Muscle of leg (tissue), 11 donors: ENCODE results near the gene UBA7. TPM values are rescaled to one million over a fixed set of nuclear protein-coding genes. Genes with fewer than 3 reads are reported as not detected.

Source experiments
- DNase-seq: peaks from one replicate; pipeline ENCODE4 v3.0.0; 2013
- H3K27ac ChIP-seq: one replicate; pipeline ENCODE4 v1.5.1; 2013; ENCODE audit warnings: mild to moderate bottlenecking, low read length, control low read depth
- H3K27me3 ChIP-seq: one replicate; pipeline ENCODE4 v1.6.1; 2013; ENCODE audit warnings: low read length; ENCODE audit not compliant: control insufficient read depth, insufficient read depth
- H3K36me3 ChIP-seq: one replicate; pipeline ENCODE4 v1.6.1; 2013; ENCODE audit warnings: low read length; ENCODE audit not compliant: control insufficient read depth, insufficient read depth
- H3K4me1 ChIP-seq: one replicate; pipeline ENCODE4 v1.6.1; 2013; ENCODE audit warnings: low read length; ENCODE audit not compliant: control insufficient read depth, insufficient read depth
- H3K4me3 ChIP-seq: one replicate; pipeline ENCODE4 v1.5.1; 2013; ENCODE audit warnings: low read length, control low read depth
- H3K9me3 ChIP-seq: replicated peaks from 2 replicates; pipeline ENCODE4 v1.6.1; 2013; ENCODE audit warnings: low read depth, low read length; ENCODE audit not compliant: control insufficient read depth
- WGBS: methylation state at CpG from one replicate; pipeline ENCODE4 v1.1.5; 2013; ENCODE audit warnings: missing lambda C conversion rate; ENCODE audit not compliant: insufficient coverage; 5-methylcytosine and 5-hydroxymethylcytosine counted together
- polyA plus RNA-seq, 8 donors: library from polyadenylated mRNA; unstranded; fragments of 120-200 nt; gene quantifications; one replicate each; pipeline versions ENCODE4 v1.2.1 to v1.2.3, GENCODE V29; 2013; ENCODE audit warnings: inconsistent platforms in 1 of 8, low replicate concordance in 1 of 8; ENCODE audit not compliant: insufficient read length in 8 of 8, insufficient read depth in 1 of 8
- total RNA-seq: library from RNA; stranded (reverse); fragments of 120-200 nt; gene quantifications from one replicate; pipeline ENCODE4 v1.2.4, GENCODE V29; 2013

UBA7 gene
- total and polyA plus RNA-seq, 9 donors: 19.8 to 31.6 (median 23.3) TPM

DNA sequence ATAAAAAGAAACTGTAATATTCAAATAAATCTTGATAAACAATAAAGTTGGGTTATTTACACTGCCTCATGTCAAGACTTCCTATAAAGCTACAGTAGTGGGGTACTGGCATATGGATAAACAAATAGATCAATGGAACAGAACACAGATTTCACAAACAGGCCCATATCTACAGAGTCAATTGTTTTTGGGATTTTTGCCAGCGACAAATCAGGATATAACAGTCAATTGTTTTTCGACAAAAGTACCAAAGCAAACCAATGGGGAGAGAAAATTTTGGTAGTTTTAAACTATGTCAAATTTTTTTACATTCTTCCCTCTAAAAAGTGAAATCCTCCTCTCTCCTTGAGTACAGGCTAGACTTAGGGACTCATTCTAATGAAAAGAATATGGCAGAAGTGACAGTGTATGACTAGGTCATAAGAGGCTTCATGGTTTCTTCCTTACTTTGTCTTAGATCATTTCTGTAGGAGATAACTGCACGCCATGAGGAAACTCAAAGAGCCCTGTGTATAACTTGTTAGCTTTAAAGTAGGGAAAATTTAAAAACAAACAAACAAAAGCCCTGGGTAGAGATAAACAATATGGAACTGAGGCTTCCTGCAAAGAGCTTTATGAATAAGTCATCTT is 44.4 kb downstream of the UBA7 start:
- peaks cover 4% of the 10 kb centered on the region for H3K36me3 ChIP-seq
- no CpG with 5 or more reads among the region's 3 CpGs for WGBS
- no peak overlapping the region for H3K27ac ChIP-seq

DNA sequence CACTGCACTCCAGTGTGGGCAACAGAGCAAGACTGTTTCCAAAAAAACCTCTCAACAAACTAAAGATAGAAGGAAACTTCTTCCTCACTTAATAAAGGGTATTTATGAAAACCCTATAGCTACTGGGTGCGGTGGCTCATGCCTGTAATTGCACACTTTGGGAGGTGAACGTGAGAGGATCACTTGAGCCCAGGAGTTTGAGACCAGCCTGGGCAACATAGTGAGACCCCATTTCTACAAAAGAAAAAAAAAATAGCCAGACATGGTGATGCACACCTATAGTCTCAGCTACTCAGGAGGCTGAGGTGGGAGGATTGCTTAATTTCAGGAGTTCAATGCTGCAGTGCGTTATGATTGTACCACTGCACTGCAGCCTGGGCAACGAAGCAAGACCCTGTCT is 49.8 kb downstream of the UBA7 start:
- DNase-seq: no peak
- no peak overlapping the region for H3K4me3 ChIP-seq
- H3K27ac ChIP-seq: no peak overlapping the region
- H3K4me1 ChIP-seq: no peaks in the 10 kb centered on the region
- no peaks in the 10 kb centered on the region for H3K9me3 ChIP-seq
- peaks cover 3% of the 10 kb centered on the region for H3K36me3 ChIP-seq
- WGBS: no CpG with 5 or more reads among the region's 4 CpGs
- H3K27me3 ChIP-seq: no peaks in the 10 kb centered on the region

More for the DNA sequence above, 44.4 kb downstream of the UBA7 start:
- Histone ChIP-seq H3K9me3 (no peaks in the 10 kb centered on the region), H3K4me3 (no peak overlapping the region), H3K27me3 (no peaks in the 10 kb centered on the region), H3K4me1 (no peaks in the 10 kb centered on the region)
- no peak for DNase-seq

DNA sequence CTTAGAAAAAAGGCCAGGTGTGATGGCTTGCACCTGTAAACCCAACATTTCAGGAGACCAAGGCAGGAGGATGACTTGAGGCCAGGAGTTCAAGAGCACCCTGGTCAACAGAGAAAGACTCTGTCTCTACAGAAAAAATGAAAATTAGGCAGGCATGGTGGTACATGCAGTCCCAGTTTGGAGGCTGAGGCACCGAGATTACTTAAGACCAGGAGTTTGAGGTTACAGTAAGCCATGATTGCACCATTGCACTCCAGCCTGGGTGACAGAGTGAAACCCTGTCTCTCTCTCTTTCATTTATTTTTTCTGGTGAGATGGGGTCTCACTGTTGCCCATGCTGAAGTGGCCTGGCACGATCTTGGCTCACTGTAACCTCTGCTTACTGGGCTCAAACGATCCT is 52.1 kb downstream of the UBA7 start:
- Histone ChIP-seq H3K36me3 (peaks cover 3% of the 10 kb centered on the region), H3K4me3 (no peak overlapping the region), H3K27ac (no peak overlapping the region), H3K4me1 (no peaks in the 10 kb centered on the region), H3K27me3 (no peaks in the 10 kb centered on the region), H3K9me3 (no peaks in the 10 kb centered on the region)
- no peak for DNase-seq
- 100% methylated on average over 1 of the region's 3 CpGs for WGBS

DNA sequence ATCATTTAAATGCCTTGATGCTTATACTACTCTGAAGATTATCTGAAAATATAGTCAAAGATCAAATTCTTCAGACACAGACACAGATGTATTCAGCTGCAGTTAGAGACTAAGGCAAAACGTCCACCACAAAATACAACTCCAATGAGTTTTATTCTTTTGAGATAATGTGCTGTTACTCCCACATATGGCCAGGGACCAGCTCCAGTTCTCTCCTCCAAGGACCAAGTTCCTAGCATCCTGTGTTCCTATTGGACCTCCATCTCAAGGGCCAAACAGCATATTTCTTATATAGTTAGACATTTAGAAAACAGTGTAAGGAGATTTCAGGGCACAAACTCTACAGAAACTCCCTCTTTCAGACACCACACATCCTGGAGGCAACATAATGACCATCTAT is 54.5 kb downstream of the UBA7 start:
- Histone ChIP-seq H3K4me3 (no peak overlapping the region), H3K36me3 (peaks cover 3% of the 10 kb centered on the region), H3K9me3 (no peaks in the 10 kb centered on the region), H3K27me3 (no peaks in the 10 kb centered on the region), H3K27ac (no peak overlapping the region), H3K4me1 (no peaks in the 10 kb centered on the region)
- no CpG with 5 or more reads among the region's 1 CpG for WGBS
- no peak for DNase-seq

DNA sequence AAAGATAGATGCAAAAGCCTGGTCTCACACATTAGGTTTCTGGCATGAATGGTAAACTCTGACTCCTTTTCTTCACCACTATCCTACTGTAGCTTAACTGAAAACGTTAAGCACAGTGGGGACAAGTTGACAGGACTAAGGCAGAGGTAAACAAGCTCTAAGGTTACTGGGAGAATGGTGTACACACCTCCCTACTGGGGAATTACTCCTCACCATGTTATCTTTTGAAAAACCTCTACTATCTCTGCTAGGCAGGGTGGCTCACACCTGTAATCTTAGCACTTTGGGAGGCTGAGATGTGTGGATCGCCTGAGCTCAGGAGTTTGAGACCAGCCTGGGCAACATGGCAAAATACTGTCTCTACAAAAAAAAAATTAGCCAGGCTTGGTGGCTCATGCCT is 56.6 kb downstream of the UBA7 start:
- Histone ChIP-seq H3K27ac (no peak overlapping the region), H3K27me3 (no peaks in the 10 kb centered on the region), H3K9me3 (no peaks in the 10 kb centered on the region), H3K36me3 (peaks cover 3% of the 10 kb centered on the region), H3K4me3 (no peak overlapping the region), H3K4me1 (no peaks in the 10 kb centered on the region)
- WGBS: no CpG with 5 or more reads among the region's 2 CpGs
- no peak for DNase-seq

DNA sequence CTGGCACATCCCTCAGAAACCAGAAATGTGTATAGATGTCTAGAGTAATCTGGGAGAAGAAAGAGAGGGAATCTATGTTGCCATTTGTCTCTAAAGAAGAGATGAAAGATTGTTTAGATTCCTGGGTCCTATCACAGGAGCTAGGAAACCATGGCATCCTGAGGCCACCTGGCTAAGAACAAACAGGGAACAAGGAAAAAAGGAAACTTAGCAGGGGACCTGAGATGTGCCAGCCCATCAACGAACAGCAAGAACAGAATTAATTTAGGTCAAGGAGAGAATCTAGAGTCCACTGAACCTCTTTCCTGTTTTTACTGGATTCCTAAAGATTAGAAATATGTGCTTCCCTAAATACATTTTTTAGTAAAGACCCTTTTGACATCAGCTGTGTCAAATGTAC is 57.7 kb downstream of the UBA7 start:
- peaks cover 6% of the 10 kb centered on the region for H3K36me3 ChIP-seq
- no peak for DNase-seq
- H3K4me1 ChIP-seq: no peaks in the 10 kb centered on the region
- H3K27ac ChIP-seq: no peak overlapping the region
- H3K27me3 ChIP-seq: no peaks in the 10 kb centered on the region
- WGBS: no CpG with 5 or more reads among the region's 1 CpG
- H3K9me3 ChIP-seq: no peaks in the 10 kb centered on the region
- no peak overlapping the region for H3K4me3 ChIP-seq

Other genes with a start within 250 kb of the UBA7 start
- gene APEH, start 139.6 kb downstream of the UBA7 start, total RNA-seq: 56.6 TPM
- 10 to 100 TPM; 53.6 to 71.3 (median 61.5) TPM for gene APEH, start 139.6 kb downstream of the UBA7 start, polyA plus RNA-seq
- gene MST1, start 124.5 kb downstream of the UBA7 start, total RNA-seq: 7.0 TPM
- 10 to 100 TPM in 3 of 8 donors, 1 to 10 TPM in 5; 7.1 to 30.3 (median 9.8) TPM for gene MST1, start 124.5 kb downstream of the UBA7 start, polyA plus RNA-seq
- gene RNF123, start 124.4 kb downstream of the UBA7 start, total RNA-seq: 20.4 TPM
- 10 to 100 TPM; 32.2 to 46.5 (median 37.0) TPM for gene RNF123, start 124.4 kb downstream of the UBA7 start, polyA plus RNA-seq
- gene AMIGO3, start 94.3 kb downstream of the UBA7 start, total RNA-seq: 1.2 TPM
- 1 to 10 TPM; 1.6 to 3.8 (median 3.3) TPM for gene AMIGO3, start 94.3 kb downstream of the UBA7 start, polyA plus RNA-seq
- gene GMPPB, start 90.0 kb downstream of the UBA7 start, total RNA-seq: 12.2 TPM
- gene GMPPB, start 90.0 kb downstream of the UBA7 start, polyA plus RNA-seq: 10 to 100 TPM; 11.1 to 15.3 (median 12.7) TPM
- gene IP6K1, start 27.4 kb downstream of the UBA7 start, total RNA-seq: 12.6 TPM
- 10 to 100 TPM; 18.5 to 27.2 (median 23.7) TPM for gene IP6K1, start 27.4 kb downstream of the UBA7 start, polyA plus RNA-seq
- not detected for gene CDHR4, start 14.1 kb downstream of the UBA7 start, total RNA-seq
- under 1 TPM in 6 of 8 donors, not detected in 2; 0.06 to 0.52 (median 0.15) TPM for gene CDHR4, start 14.1 kb downstream of the UBA7 start, polyA plus RNA-seq
- 13.2 TPM for gene INKA1, start 10.7 kb downstream of the UBA7 start, total RNA-seq
- 10 to 100 TPM in 5 of 8 donors, 1 to 10 TPM in 3; 8.2 to 17.6 (median 10.9) TPM for gene INKA1, start 10.7 kb downstream of the UBA7 start, polyA plus RNA-seq
- 4.5 TPM for gene TRAIP, start 42.6 kb upstream of the UBA7 start, total RNA-seq
- 1 to 10 TPM; 3.8 to 6.7 (median 5.4) TPM for gene TRAIP, start 42.6 kb upstream of the UBA7 start, polyA plus RNA-seq
- 0.22 TPM for gene CAMKV, start 56.0 kb upstream of the UBA7 start, total RNA-seq
- 1 to 10 TPM in 2 of 8 donors, under 1 TPM in 6; 0.08 to 2.1 (median 0.57) TPM for gene CAMKV, start 56.0 kb upstream of the UBA7 start, polyA plus RNA-seq
- 1.2 TPM for gene MST1R, start 89.9 kb upstream of the UBA7 start, total RNA-seq
- gene MST1R, start 89.9 kb upstream of the UBA7 start, polyA plus RNA-seq: 1 to 10 TPM; 1.8 to 5.0 (median 3.4) TPM
- 5.3 TPM for gene MON1A, start 115.9 kb upstream of the UBA7 start, total RNA-seq
- gene MON1A, start 115.9 kb upstream of the UBA7 start, polyA plus RNA-seq: 1 to 10 TPM; 6.7 to 8.4 (median 7.2) TPM
- gene RBM6, start 126.2 kb upstream of the UBA7 start, total RNA-seq: 58.9 TPM
- 10 to 100 TPM; 61.3 to 87.9 (median 72.8) TPM for gene RBM6, start 126.2 kb upstream of the UBA7 start, polyA plus RNA-seq